Activated CD8-positive, alpha-beta memory T cell treated with anti-CD3 and anti-CD28 coated beads for 48 hours (primary cell): ENCODE measurements around the gene IGSF11.

ENCODE experiments used
- DNase-seq, 3 experiments: peaks; one replicate each; pipeline ENCODE4 v3.0.0-alpha.2; 2020; ENCODE audit warnings: low read depth in 2 of 3, low spot score in 2 of 3

Gene IGSF11

DNA sequence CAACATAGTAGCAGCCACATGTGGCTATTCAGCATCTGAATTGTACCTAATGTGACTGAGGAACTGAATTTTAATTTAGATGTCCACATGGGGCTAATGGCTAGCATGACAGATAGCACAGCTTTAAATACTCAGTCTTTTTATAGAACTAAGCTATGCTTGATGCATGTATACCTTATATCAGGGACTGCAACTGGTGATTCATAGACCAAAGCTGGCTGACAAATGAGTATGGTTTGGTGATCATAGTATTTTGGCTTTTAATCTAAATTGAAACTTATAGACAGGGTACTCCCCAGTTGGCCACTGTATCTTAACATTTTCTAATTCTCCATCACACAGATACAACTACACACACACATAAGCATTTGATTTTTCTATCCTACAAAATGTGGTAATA, 83.6 kb downstream of the IGSF11 start:
- no peak for DNase-seq

GRCh38 chr3:118949113-118949760, 85.4 kb downstream of the IGSF11 start:
- no peak for DNase-seq

GRCh38 chr3:118948146-118948545, 86.5 kb downstream of the IGSF11 start:
- DNase-seq = no peak

- DNase-seq = no peak
Observed at GRCh38 chr3:118946449-118946848, 88.2 kb downstream of the IGSF11 start.

DNA sequence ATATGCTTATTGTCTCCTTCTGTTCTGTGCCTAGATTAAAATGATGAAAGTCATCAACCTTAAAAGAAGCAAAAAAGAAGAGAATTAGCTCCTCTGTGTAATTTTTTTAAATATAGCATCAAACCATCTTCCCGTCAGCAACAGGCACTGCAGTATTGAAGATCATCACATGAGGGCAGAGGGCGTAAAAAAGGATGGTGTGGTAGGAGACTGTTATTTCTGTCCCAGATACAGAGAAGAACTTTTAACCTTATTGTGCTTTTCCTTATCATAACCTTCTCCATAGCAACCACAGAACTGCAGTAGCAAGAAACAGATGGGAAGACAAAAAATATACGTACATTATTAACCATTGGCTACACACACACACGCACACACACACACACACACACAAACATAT, 88.8 kb downstream of the IGSF11 start:
- DNase-seq = no peak

- DNase-seq = no peak
Observed at GRCh38 chr3:118943597-118943996, 91.0 kb downstream of the IGSF11 start.

- no peak for DNase-seq
Observed at GRCh38 chr3:118942671-118943070, 92.0 kb downstream of the IGSF11 start.

DNA sequence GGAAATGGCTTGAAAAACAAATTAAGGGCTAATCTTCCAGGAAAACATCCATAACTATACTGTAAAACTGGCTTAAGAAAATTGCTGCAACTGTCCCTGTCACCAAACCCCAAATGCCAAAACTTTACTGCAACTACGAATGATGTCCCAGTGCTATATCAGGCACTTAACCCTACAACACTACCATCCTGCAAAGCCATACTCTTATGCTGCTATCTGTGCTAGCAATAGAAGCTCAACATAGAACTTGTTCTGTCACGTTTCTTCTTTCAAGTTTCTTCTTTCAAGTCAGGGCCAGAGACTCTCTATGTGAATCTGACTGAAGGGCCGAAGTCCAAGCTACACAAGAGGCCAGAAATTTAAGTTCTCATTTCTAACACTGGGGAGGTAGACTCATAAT, 92.5 kb downstream of the IGSF11 start:
- no peak for DNase-seq

- DNase-seq = no peak
Observed at GRCh38 chr3:118941236-118941635, 93.4 kb downstream of the IGSF11 start.

DNA sequence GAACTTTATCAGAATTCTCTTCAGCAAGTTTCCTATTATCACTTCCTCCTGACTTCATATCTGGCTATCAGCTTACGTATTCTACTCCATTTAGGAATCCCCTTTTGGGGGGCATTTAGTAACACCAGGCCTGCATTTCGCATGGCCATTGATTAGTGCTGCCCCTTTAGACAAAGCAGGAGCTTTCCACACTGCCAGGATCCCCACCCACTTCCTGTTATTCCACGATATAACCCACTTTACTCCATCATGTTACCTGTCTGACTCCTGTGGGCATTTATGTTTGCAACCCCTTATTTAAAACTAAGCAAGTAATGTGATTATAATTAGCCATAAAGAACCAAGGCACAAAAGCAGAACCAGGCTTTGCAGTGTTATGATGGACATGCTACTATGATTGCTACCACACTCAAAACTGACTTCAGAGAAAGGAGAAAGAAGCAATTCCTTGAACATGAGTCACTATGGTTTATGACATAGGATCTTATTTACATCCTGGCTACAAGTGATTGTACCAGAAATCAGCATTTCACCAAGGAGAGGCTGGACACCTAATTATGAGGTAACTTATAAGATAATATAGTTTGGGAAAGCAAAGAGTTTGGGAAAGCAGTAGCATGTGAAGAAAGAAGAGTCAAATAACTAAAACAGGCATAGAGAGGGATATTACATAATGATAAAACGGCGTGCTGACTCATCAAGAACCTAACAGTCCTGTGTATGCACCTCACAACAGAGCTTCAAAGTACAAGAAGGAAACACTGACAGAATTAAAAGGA, 96.3 kb downstream of the IGSF11 start:
- no peak for DNase-seq

GRCh38 chr3:118936811-118937210, 97.8 kb downstream of the IGSF11 start:
- DNase-seq = no peak

GRCh38 chr3:118932822-118933558, 101.7 kb downstream of the IGSF11 start:
- DNase-seq = no peak

DNA sequence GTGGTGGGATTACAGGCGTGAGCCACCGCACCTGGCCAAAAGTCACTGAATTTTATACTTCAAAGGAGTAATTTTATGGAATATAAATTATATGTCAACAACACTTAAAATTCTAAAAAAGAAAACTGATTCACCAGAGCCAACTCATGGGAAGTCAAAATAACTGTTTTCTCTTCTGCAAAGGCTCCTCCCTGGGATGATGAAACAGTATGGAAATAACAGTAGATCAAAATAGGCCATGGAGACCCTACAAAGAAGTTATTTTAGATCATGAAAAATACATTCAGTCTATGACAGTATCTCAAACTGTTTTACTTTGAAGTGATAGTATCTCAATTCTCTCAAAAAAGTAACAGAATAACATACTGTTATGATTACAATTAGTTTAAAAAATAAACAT, 102.7 kb downstream of the IGSF11 start:
- no peak for DNase-seq

- no peak for DNase-seq
Observed at GRCh38 chr3:118927449-118927848, 107.2 kb downstream of the IGSF11 start.

GRCh38 chr3:118912188-118912587, 122.5 kb downstream of the IGSF11 start:
- DNase-seq = no peak

DNA sequence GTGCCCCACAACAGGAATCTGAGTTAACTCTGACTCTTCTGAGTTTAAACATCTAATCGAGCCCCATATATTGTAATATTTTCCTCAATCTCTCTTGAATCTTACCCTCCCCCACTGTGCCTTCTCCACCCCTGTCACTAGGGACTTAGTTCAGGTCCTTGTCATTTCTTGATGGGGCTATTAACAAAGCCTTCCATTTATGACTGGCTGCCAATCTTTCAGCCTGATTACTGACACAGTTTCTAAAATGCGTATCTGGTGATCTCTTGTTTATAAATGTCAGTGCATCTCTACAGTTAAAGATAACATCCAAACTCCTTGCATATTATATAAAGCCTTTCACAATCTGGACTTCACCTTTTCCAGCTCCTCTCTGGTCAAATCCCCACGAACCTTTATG, 124.3 kb downstream of the IGSF11 start:
- no peak for DNase-seq

DNA sequence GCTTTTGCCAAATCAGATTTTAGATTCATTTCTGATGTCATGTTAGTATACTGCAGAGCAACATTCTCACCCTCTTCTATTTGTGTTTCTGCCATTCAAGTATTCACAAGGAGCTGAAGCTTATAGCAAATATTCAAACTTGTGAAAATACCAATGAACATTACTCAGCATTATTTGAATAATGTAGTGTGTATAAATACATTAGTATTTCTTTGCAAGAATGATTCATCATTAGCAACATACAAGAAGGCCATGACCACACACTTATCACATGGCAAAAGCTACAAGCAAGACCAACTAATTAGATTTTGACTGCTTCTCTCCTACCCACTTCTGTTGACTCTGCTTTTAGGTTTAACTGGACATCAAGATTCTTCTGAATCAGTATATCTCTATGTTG, 124.9 kb downstream of the IGSF11 start:
- no peak for DNase-seq

- no peak for DNase-seq
Observed at GRCh38 chr3:118907909-118908308, 126.7 kb downstream of the IGSF11 start.

DNA sequence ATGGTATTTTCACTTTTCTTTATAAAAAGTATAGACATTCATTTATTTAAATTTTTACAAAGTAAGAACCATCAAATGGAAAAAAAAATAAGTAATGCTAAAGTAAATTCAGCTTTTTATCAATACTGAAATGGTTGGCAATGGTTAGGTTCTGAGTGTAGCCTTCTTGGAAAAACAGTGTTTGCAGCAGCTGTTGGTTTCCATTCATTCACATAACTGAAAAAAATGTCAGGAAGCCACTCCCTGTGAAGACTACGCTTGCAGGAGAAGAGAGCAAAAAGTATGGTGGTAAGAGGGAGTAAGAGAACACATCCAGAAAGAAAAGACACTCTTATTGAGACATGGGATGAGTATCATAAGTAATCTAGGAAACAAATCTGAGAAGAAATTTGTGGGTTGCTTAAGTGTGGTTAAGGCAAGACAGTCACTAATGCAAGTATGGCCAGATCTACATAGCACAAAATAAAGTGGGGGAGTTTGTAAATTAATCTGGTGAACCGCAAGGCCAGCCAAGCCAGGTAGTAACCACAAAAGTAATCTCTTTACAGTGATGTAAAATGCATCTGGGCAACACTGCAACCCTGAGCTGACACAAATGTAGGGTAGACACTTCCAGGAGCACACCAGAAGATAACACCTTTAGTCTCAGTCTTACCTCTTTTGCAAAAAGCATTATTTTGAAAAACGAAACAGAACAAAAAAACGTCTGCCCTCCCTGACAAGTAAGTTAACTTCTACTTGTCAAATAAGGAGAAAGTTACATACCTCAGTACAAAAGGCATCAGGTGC, 133.7 kb downstream of the IGSF11 start:
- DNase-seq = no peak

DNA sequence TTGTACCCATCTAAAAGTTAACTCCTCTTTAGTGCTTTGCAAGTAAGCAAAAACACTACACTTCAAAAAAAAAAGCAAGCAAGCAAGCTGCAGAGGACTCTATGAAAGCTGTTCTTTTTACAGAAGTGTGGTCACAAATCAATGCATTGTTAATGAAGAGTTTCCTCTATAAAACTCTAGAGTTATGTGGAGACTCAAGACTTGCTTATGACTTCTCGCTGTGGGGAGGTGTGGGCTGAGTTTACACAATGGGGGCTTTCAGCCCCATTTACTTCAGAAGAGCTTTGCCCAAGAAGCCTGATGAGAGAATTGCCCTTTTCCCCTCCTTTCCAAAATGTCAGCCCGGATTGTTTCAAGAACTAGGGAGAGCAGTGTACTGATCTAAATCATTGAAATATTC, 144.4 kb downstream of the IGSF11 start:
- no peak for DNase-seq

GRCh38 chr3:118889691-118890090, 145.0 kb downstream of the IGSF11 start:
- no peak for DNase-seq
